HG03354 (cell line): Measurements from ENCODE around the gene SCFD2.
"Not testable (repeated sequence)": the region's sequence is repeated elsewhere in the genome, so short reads cannot be mapped to it uniquely, and the experiment has no call there.

Source experiments
- ATAC-seq: cut with Tn5 transposase; IDR thresholded peaks from one replicate; pipeline ENCODE4 v1.9.1; 2021; ENCODE audit warnings: mild to moderate bottlenecking; ENCODE audit not compliant: unreplicated experiment, poor library complexity, severe bottlenecking

The SCFD2 gene

DNA sequence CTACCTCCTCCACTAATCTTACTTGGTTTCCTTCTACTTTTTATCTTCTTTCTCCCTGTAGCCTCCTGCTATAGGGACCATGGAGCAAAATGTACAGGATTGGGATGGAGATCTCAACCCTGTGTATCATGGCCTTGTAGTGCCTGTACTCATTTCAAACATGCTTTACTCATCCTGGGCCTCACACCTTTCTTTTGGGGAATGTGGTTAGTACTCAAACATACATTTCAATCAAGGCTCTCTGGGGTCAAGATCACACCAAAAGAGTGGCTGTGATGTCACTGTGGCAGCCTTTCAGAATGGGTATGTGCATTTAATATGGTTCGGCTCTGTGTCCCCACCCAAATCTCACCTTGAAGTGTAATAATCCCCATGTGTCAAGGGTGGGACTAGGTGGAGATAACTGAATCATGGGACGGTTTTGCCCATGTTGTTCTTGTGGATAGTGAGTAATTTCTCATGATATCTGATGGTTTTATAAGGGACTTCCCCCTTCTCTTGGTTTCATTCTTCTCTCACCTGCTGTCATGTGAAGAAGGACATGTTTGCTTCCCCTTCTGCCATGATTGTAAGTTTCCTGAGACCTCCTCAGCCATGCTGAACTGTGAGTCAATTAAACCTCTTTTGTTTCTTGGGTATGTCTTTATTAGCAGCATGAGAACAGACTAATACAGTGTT is 298.6 kb downstream of the SCFD2 start:
- no peak for ATAC-seq

DNA sequence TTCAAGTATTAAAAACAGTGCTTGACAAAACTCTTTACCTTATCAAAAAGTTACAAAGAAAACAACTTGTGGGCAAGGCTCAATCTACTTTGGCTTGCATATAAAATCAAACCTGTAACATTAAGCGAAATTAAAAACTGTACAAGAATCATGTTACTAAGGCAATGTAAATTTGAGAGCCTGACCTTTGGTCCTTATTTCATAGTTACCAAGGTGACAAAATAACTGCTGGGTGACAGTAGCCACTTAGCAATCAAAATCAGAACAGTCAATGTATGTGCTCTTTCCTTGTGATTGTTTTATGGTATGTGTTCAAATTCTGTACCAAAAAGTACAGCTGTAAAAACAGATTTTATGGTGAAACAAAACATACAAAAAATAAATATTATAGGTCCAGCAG is 299.7 kb downstream of the SCFD2 start:
- no peak for ATAC-seq

DNA sequence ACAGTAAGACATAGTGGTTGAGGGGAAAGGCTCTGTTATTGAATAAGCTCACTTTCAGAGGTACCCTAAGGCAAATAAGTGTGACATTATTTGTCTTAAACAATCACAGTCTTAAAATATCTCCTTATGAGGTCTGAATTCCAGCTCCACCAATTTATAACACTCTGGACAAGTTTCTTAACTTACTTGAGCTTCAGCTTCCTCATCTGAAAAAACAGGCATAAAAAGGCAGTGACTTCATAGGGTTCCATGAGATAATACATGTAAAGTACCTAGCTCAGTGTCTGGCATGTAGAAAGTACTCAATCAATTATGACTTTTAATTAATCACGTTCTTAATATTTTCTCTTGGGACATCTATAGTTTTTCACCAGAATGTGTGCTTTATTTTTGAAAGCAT is 301.3 kb downstream of the SCFD2 start:
- ATAC-seq, result no peak

DNA sequence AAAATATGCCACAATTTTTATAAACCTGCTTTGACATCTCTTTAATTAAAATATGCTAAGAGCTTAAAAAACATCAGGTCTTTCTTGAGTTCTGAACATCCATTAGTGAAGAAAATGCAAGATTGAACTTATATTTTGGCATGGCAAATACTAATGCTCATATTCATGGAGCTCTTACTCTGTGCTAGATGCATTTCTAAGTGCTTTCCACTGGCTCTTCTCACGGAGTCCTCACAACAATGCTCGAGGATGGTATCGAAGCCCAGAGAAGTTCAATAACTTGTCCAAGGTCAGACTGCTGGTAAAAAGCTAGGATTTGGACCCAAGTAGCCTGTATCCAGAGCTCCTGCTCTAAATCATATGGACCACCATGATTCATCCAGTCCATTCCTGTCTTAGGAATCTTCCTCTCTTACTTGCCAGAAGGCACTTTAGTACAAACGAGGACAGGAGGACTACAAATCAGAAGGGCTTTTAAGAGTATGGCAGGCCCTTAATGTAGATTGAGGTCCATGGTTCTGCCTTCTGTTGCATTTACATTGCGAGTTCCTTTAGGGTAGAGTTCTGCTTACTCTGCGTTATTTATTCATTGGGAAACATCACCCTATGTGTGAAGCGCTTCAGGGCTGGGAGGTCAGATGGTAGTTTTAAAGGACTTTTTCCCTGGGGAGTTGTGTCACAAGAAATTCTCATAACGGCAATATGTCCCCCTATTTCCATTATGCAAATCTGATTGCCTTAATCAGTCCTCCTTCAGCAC is 304.6 kb downstream of the SCFD2 start:
- ATAC-seq, result no peak

DNA sequence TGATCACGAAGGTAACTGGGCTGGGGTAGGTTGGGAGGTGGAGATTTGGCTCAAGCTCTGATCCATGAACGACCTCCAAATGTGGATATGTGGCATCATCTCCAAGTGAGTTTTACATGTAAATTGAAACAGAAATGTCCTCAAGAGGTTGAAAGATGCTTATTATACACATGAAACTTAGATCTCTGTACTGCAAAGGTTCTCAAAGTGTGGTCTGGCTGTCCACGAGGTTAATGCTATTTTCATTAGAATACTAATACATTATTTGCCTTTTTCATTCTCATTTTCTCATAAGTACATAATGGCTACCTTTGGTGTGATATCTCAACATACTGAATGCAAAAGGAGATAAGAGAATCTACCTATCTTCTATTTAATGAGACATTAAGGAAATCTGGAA is 305.6 kb downstream of the SCFD2 start:
- no peak for ATAC-seq

DNA sequence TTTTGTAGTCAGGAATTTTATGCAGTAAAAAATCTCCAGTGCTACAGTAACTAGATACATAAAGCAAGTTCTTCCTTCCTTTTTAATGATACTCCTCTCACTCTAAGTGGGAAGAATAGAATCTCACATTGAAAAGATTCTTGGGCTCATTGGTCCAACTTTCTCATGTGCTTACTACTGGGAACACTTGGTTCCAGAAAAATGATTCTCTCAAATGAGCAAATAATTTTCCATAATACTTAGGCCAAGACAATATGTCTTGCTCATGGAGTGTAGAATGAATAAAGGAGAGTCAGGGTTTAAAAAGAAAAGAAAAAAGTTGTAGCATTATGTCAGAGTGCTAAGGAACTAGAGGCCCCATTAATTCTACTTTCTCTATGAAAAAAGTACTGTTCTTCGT is 306.0 kb downstream of the SCFD2 start:
- no peak for ATAC-seq

DNA sequence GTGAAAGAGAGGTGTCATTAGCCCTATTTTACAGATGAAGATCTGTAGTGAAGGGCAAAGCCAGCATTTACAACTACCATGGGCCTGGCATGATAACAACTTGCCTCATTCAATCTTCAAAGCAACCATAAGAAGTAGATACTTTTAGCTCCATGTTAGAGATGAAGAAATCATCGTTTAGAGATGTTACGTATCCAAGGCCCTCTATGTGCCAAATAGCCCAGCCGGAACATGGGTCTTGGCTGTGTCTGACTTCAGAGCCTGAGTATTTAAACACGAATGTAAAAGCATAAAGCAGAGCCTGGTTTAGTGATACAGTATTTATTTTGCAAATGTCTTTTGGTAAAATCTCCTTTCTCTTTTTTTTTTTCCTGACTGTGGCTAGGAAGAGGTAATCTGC is 306.6 kb downstream of the SCFD2 start:
- ATAC-seq, result no peak

DNA sequence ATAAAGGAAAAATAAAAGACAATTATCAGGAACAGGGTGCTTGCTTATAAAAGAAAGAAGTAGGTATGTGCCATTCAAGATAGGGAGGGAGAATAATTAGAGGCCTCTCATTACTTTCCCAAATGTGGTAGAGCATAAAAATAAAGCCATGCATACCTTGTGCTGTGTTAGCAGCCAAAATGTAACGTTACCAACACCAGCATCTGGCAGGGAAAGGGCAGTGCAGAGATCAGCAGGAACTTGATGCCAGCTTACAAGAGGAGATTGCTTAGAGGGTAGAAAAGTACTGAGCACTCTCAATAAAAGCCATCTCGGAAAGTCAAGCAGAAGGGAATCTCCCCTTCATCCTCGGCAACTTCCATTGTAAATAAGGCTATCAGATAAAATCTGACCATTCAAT is 308.2 kb downstream of the SCFD2 start:
- no peak for ATAC-seq

DNA sequence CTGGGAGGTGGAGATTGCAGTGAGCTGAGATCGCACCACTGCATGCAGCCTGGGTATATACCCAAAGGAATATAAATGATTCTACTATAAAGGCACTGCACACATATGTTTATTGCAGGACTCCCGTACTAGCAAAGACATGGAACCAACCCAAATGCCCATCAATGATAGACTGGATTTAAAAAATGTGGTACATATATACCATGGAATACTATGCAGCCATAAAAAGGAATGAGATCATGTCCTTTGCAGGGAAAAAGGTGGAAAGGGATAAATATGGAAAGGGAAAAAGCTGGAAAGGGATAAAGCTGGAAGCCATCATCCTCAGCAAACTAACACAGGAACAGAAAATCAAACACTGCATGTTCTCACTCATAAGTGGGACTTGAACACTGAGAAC is 308.8 kb downstream of the SCFD2 start:
- not testable (repeated sequence) for ATAC-seq

DNA sequence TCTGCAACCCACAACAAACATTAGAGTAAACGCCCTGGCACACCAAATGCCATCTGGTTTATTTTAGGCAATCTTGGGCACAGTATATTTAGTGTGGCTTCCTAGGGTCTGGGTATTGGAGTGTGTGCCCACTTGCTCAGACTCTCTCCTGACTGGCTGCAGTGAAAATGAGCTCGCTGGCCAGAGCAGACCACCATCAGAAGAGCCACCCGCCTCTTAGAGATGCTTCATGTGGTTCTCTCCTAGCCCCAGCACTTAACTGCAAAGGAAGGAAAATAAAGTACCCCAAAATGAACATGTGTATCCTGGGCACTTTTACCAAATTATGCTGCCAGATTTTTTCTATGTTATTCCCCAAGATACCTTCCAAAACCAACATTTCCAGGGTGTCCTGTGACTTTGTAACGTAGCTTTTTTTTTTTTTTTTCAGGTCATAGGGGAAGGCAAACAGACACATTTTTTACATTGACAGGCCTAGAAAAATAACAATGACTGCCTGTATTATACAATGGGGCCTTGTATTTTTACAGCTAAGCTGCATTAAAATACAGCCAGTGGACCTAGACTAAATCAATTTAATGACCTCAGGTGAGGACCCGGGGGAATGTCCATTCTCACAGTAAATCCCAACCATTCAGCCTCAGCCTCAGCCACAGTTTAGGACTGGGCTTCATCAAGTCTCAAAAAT is 310.0 kb downstream of the SCFD2 start:
- no peak for ATAC-seq

DNA sequence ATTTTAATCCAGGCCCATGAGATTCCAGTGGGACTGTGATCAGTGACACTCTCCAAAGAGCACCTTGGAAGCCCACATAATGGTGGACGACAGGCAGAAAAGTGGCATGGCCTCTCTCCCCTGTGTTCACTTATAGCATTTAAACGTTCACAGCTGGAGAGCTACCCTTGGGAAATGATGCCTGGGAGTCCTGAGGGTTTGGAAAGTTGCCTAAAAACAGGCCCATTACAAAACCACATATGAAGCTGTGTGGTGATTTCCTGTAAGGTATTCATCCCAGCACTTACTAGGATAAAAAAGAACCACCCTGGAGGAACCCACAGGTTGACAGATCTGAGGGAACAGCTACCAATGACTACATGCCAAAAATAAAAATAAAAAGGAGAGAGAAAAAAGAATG is 310.6 kb downstream of the SCFD2 start:
- ATAC-seq, result no peak

DNA sequence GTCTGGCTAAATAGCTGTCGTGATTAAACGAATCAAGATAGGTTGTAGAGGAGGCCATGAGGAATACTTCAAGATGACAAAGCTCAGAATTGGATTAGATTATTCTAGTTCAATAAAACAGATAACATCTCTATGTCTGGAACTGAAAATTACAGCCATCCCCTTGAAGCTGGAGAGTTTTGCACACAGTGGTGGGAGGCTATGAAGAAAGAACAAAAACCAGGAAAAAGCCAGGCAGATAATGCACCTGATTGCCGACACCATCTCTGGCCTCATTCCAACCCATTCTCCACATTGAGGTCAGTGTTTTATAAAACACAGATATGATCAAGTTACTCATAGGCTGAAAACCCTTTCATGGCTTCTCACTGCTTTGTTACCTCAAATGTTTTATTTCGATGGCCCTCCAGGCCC is 315.5 kb downstream of the SCFD2 start:
- ATAC-seq, result no peak

DNA sequence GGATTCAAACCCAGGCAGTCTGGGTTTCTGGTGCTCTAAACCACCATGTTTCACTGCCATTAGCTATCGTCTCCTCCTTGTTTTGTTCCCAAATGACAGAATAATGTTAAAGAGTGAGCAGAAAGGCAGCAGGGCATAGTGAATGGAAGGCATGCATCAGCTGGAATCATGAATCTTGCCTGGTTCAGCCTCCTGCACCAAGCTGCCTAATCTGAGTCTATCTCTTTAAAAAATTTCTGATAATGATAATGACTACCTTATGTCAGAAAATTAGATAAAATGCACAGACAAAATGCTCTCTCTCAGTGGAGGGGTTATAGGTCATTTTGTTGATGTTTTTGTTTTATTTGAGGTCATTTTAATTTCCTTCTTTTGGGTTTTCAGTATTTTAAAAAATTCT is 316.3 kb downstream of the SCFD2 start:
- ATAC-seq, result no peak

DNA sequence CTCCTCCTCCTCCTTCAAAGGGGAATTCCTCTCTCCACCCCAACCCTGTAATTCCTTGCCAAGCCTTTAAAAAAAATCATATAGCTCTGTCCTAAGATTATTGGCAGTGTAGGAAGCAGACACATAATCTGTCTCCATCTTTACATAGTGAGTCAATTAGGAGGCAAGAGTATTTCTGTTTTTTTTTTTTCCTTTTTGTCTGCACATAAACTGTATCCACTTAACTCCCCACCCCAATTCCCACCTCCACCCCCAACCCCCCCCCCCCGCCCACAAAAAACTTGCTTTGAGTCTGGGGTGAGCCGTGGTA is 321.3 kb downstream of the SCFD2 start:
- ATAC-seq, result no peak

DNA sequence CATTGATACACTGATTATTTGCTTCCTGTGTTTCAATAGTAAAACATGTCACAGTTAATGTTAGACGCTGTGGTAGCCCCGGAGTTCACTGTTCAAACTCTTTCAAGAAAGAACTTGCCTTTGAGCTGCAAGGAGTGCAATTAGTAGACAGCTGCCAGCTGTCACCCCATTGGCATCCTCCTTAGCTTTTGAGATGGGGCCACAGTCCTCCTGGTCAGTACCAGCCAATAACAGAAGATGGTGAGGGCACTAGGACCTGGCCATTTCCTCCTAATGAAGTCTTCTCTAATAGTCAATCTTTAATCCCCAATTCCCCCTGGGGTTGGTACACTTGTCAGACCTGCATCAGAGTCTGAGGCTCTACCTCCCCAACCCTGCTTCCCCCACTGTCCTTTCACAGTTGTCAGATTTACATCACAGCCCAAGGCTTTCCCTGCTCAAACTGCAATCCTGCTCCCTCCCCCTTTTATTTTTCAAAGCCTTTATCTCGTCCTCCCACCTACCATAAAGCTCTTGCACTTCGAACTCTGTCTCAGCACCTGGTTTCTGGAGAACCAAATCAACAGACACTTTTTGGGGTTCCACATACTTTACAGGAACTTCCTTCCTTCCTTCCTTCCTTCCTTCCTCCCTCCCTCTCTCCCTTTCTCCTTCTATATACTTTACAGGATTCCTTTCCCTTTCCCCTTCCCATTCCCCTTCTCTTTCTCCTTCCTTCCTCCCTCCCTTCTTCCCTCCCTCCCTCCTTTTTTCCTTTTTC is 321.8 kb downstream of the SCFD2 start:
- ATAC-seq, result no peak

DNA sequence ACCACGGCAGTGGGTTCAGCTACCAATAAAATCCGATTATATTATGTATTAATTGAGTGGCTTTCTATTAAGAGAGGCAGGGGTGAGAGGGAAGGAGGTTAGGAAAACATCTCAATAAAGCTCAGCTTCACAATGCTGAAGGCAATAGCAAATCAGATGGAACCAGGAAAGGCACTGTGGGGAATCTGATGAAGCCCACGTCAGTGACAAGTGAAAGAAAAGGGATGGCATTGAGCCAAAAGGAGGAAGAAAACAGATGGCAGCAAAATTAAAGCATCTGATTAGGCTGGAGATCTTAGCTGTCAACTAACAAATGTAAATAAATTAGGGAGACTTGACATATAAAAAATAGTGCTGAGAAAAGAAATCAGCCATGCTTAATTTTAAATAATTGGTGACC is 322.8 kb downstream of the SCFD2 start:
- ATAC-seq, result no peak

DNA sequence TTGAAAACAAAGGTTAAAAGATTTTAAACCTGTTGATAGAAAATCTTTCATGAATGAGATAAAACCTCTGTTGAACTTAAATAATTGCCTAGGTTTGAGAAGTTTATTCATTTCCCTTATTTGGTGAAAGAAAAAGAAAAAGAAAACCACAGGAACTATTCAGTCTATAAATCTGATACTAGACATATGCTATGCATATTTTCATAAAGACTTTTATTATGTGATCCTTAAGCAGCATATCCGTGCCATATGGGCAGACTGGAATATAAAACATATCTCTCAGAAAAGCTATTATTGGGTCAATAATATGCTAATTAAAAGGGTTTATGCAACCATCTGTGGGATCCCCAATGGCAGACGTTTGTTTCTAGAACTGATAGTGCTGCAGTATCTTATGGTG is 325.0 kb downstream of the SCFD2 start:
- no peak for ATAC-seq

DNA sequence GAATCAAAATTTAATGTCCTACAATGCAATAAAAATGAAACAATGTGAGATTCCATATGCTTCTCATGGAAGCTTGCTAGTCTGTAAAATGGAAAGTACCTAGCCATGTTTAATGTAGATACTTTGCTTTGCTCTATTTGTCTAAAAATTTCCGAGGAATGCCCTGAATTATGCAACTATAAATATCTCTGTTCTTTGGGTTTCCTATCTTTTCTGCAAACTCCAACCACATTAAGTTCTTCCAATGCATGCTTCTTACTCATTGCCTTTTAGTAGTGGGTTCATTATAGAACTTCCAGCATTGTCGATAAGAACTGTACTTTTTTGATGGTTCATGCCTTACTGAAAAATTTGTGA is 325.4 kb downstream of the SCFD2 start:
- ATAC-seq, result no peak

DNA sequence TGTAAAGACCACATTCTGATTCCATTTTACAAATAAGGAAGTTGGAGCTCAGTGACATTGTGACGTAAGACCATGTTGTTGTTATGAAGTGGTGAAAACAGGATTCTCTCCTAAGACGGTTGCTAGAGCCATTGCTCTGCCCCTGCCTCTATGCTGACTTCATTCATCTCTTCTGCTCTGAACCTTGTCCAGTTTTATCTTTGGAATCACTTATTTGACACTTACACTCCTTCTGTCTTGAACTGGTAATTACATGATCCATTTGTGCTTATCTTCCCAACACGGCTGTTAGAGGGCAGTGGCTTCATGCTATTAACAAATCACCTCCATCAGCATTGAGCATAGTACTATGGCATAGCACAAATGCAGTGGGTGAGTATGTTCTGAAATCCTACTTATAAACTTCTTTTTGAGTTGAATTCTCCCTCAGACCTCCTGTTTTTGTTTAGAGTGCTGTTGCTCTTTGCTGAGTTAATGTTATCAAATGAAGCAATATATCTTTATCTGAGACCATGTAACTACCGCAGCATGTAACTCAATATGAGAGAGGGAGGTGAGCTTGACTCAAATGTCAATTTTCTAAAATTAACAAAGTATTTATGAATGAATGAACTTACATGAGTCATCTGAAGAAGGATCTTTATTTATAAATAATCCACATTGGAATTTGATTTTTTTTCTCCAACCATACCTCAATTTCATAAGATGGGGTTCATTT is 326.0 kb downstream of the SCFD2 start:
- ATAC-seq, result no peak

DNA sequence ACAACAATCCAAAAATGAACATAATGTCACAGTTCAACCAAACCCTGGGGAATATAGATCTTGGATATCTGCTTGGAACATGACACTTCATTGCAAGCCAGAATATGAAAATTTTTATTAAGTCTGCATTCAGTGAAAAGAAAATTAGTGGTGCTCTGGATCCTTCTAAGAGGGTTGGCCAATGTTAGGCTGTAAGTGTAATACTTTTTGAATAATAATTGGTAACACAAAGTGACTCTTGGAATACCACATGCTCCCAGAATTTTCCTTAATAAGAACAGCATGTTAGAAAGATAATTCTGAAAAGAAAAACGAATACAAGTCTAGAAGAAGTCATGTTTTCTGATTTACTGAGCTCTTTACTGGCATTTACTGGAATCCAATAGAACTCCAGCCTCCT is 328.0 kb downstream of the SCFD2 start:
- ATAC-seq, result no peak
